ENCODE results near the gene NUDT13.
"Not testable (repeated sequence)": the region's sequence is repeated elsewhere in the genome, so short reads cannot be mapped to it uniquely, and the experiment has no call there.

GRCh38 chr10:73150633-73151413 lies 40.6 kb downstream of the NUDT13 start:
- TF ChIP-seq, protein P1, sequence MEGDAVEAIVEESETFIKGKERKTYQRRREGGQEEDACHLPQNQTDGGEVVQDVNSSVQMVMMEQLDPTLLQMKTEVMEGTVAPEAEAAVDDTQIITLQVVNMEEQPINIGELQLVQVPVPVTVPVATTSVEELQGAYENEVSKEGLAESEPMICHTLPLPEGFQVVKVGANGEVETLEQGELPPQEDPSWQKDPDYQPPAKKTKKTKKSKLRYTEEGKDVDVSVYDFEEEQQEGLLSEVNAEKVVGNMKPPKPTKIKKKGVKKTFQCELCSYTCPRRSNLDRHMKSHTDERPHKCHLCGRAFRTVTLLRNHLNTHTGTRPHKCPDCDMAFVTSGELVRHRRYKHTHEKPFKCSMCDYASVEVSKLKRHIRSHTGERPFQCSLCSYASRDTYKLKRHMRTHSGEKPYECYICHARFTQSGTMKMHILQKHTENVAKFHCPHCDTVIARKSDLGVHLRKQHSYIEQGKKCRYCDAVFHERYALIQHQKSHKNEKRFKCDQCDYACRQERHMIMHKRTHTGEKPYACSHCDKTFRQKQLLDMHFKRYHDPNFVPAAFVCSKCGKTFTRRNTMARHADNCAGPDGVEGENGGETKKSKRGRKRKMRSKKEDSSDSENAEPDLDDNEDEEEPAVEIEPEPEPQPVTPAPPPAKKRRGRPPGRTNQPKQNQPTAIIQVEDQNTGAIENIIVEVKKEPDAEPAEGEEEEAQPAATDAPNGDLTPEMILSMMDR (IDR thresholded peaks at IDR 0.05): not testable (repeated sequence)
- not testable (repeated sequence) for TF ChIP-seq EP300, POLR2A (IDR thresholded peaks at IDR 0.05)

Data from sigmoid colon (tissue), 4 donors.